Ectodermal cell (in vitro differentiated cells): ENCODE measurements around the gene TNFRSF19. TPM values are rescaled to one million over a fixed set of nuclear protein-coding genes. Genes with fewer than 3 reads are reported as not detected.
"Not testable (repeated sequence)": the region's sequence is repeated elsewhere in the genome, so short reads cannot be mapped to it uniquely, and the experiment has no call there.

Experiments used
- H3K27ac ChIP-seq: 2 replicates; pipeline ENCODE4 v1.7.0; 2013; ENCODE audit warnings: mild to moderate bottlenecking, low read depth, low read length; ENCODE audit not compliant: insufficient read depth, poor library complexity, severe bottlenecking
- H3K27me3 ChIP-seq: 2 replicates; pipeline ENCODE4 v1.7.0; 2013; ENCODE audit warnings: mild to moderate bottlenecking, low read length; ENCODE audit not compliant: insufficient read depth, control insufficient read depth, poor library complexity, severe bottlenecking
- H3K36me3 ChIP-seq: one replicate; pipeline ENCODE4 v1.7.0; 2013; ENCODE audit warnings: low read length; ENCODE audit not compliant: control insufficient read depth, insufficient read depth
- H3K4me1 ChIP-seq: one replicate; pipeline ENCODE4 v1.7.0; 2013; ENCODE audit warnings: low read length; ENCODE audit not compliant: control insufficient read depth, insufficient read depth
- H3K4me3 ChIP-seq: 2 replicates; pipeline ENCODE4 v1.7.0; 2013; ENCODE audit warnings: low read depth, low read length, control low read depth; ENCODE audit not compliant: insufficient read depth
- H3K9me3 ChIP-seq: 2 replicates; pipeline ENCODE4 v1.7.0; 2013; ENCODE audit warnings: mild to moderate bottlenecking, low read length, moderate library complexity; ENCODE audit not compliant: control insufficient read depth
- WGBS, 2 experiments: methylation state at CpG; one replicate each; pipeline ENCODE4 v1.1.7; 2013; ENCODE audit warnings: missing lambda C conversion rate in 2 of 2; 5-methylcytosine and 5-hydroxymethylcytosine counted together
- polyA plus RNA-seq, 4 experiments: library from polyadenylated mRNA; stranded (reverse); fragments of 50-300 nt; gene quantifications; one replicate each; pipeline ENCODE4 v1.2.3, GENCODE V29; 2013

Gene TNFRSF19
- polyA plus RNA-seq (2013, experiment 1 of 4), result 64.3 TPM
- 79.0 TPM for polyA plus RNA-seq (2013, experiment 2 of 4)
- 72.1 TPM for polyA plus RNA-seq (2013, experiment 3 of 4)
- polyA plus RNA-seq (2013, experiment 4 of 4), result 79.6 TPM

- no peaks in the 10 kb centered on the region for H3K27me3 ChIP-seq
- H3K4me3 ChIP-seq, result peak within 1 kb of the TSS; percentile 42
- no peaks in the 10 kb centered on the region for H3K9me3 ChIP-seq
- whole genome bisulfite sequencing, 2 experiments, result 31 to 35% methylated on average over 10 of the region's 10 CpGs
- H3K27ac ChIP-seq, result peak within 1 kb of the TSS; percentile 74
- peaks cover 14% of the 10 kb centered on the region for H3K4me1 ChIP-seq
- H3K36me3 ChIP-seq, result no peaks in the 10 kb centered on the region
Observed at GRCh38 chr13:23570099-23570920, at the start of gene TNFRSF19. Gene TNFRSF19 (plus strand): TSS chr13:23570412. CDS start chr13:23590184, 19,772 bp downstream.

DNA sequence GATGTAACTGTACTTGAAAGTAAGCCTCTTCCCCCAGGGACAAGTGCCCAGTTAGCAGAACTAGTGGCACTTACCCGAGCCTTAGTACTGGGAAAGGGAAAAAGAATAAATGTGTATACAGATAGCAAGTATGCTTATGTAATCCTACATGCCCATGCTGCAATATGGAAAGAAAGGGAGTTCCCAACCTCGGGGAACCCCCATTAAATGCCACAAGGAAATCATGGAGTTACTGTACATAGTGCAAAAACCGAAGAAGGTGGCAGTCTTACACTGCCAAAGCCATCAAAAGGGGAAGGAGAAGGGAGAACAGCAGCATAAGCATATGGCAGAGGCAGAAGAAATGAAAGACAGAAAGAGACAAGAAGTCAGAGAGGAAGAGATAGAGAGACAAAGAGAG lies 40.3 kb upstream of the TNFRSF19 start:
- not testable (repeated sequence) for H3K4me1 ChIP-seq

DNA sequence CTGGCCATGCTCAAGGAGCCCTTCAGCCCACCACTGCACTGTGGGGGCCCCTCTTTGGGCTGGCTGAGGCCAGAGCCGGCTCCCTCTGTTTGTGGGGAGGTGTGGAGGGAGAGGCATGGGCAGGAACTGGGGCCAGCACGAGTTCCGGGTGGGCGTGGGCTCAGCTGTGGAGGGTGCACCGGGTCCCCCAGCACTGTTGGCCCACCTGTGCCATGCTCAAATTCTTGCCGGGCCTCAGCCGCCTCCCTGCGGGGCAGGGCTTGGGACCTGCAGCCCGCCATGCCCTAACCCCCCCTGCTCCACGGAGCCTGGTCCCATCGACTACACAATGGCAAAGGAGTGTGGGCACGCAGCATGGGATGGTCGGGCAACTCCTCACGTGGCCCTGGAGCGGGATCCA lies 38.8 kb upstream of the TNFRSF19 start:
- H3K27ac ChIP-seq, result no peak overlapping the region
- no peaks in the 10 kb centered on the region for H3K27me3 ChIP-seq
- no peaks in the 10 kb centered on the region for H3K9me3 ChIP-seq
- H3K4me1 ChIP-seq, result no peaks in the 10 kb centered on the region
- H3K4me3 ChIP-seq, result no peak overlapping the region
- no peaks in the 10 kb centered on the region for H3K36me3 ChIP-seq
- 95 to 97% methylated on average over 15 of the region's 15 CpGs for WGBS, 2 experiments

More for the DNA sequence above, 40.3 kb upstream of the TNFRSF19 start:
- 86 to 93% methylated on average over 3 of the region's 3 CpGs for WGBS, 2 experiments
- not testable (repeated sequence) for H3K27me3 ChIP-seq, H3K36me3 ChIP-seq, H3K9me3 ChIP-seq, H3K27ac ChIP-seq, H3K4me3 ChIP-seq

GRCh38 chr13:23534090-23534489 lies 36.1 kb upstream of the TNFRSF19 start:
- H3K36me3 ChIP-seq, result no peaks in the 10 kb centered on the region
- H3K4me1 ChIP-seq, result no peaks in the 10 kb centered on the region
- 95 to 96% methylated on average over 5 of the region's 5 CpGs for WGBS, 2 experiments
- H3K27ac ChIP-seq, result no peak overlapping the region
- no peaks in the 10 kb centered on the region for H3K27me3 ChIP-seq
- no peak overlapping the region for H3K4me3 ChIP-seq
- no peaks in the 10 kb centered on the region for H3K9me3 ChIP-seq

- 89 to 94% methylated on average over 2 to 3 of the region's 4 CpGs for WGBS, 2 experiments
- H3K27ac ChIP-seq, result no peak overlapping the region
Observed at GRCh38 chr13:23541221-23541824, 28.9 kb upstream of the TNFRSF19 start.

GRCh38 chr13:23544668-23545067 lies 25.5 kb upstream of the TNFRSF19 start:
- no peak overlapping the region for H3K4me3 ChIP-seq
- H3K27ac ChIP-seq, result no peak overlapping the region
- WGBS, 2 experiments, result 91% methylated on average over 4 of the region's 4 CpGs
- no peaks in the 10 kb centered on the region for H3K4me1 ChIP-seq
- H3K36me3 ChIP-seq, result no peaks in the 10 kb centered on the region
- no peaks in the 10 kb centered on the region for H3K9me3 ChIP-seq
- H3K27me3 ChIP-seq, result no peaks in the 10 kb centered on the region

More at GRCh38 chr13:23541221-23541824, 28.9 kb upstream of the TNFRSF19 start:
- Histone ChIP-seq H3K27me3 (no peaks in the 10 kb centered on the region), H3K36me3 (no peaks in the 10 kb centered on the region), H3K9me3 (no peaks in the 10 kb centered on the region), H3K4me1 (no peaks in the 10 kb centered on the region), H3K4me3 (no peak overlapping the region)

- no peak overlapping the region for H3K27ac ChIP-seq
- H3K4me3 ChIP-seq, result no peak overlapping the region
- H3K27me3 ChIP-seq, result no peaks in the 10 kb centered on the region
- peaks cover 7% of the 10 kb centered on the region for H3K4me1 ChIP-seq
- 51 to 53% methylated on average over 31 of the region's 31 CpGs for WGBS, 2 experiments
- H3K9me3 ChIP-seq, result no peaks in the 10 kb centered on the region
- H3K36me3 ChIP-seq, result no peaks in the 10 kb centered on the region
Observed at GRCh38 chr13:23547000-23547590, 23.1 kb upstream of the TNFRSF19 start.

GRCh38 chr13:23549724-23550123 lies 20.5 kb upstream of the TNFRSF19 start:
- Histone ChIP-seq H3K9me3 (no peaks in the 10 kb centered on the region), H3K4me3 (no peak overlapping the region), H3K27me3 (no peaks in the 10 kb centered on the region), H3K36me3 (no peaks in the 10 kb centered on the region), H3K27ac (no peak overlapping the region), H3K4me1 (peaks cover 7% of the 10 kb centered on the region)

DNA sequence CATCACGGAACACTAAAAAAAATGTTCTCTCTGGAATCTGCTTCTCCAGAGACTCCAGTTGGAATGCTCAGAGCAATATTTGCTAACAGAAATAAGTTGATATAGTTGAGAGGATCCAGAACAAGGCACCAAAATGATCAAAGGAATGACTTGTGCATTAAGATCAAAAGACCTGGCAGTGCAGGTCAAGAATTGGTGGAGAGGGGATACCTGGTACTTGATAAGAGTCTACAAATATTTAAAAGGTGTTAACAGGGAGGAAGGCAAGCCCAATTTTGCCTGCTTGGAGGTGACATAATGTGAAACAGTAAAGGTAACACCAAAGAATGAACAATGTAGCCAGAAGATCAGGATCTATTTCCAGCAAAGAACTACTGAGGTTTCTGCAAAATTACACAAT lies 20.0 kb upstream of the TNFRSF19 start:
- no peaks in the 10 kb centered on the region for H3K9me3 ChIP-seq
- H3K27ac ChIP-seq, result no peak overlapping the region
- H3K4me1 ChIP-seq, result peaks cover 7% of the 10 kb centered on the region
- 97 to 100% methylated on average over 1 of the region's 1 CpG for WGBS, 2 experiments
- H3K4me3 ChIP-seq, result no peak overlapping the region
- no peaks in the 10 kb centered on the region for H3K27me3 ChIP-seq
- H3K36me3 ChIP-seq, result no peaks in the 10 kb centered on the region
